Measurements from ENCODE around the gene ATP13A1. TPM values are rescaled to one million over a fixed set of nuclear protein-coding genes. Genes with fewer than 3 reads are reported as not detected.

Gene ATP13A1
- polyA plus RNA-seq, 1 of the 3 experiments (the other 2 are of a cell fraction): 67.9 TPM

DNA sequence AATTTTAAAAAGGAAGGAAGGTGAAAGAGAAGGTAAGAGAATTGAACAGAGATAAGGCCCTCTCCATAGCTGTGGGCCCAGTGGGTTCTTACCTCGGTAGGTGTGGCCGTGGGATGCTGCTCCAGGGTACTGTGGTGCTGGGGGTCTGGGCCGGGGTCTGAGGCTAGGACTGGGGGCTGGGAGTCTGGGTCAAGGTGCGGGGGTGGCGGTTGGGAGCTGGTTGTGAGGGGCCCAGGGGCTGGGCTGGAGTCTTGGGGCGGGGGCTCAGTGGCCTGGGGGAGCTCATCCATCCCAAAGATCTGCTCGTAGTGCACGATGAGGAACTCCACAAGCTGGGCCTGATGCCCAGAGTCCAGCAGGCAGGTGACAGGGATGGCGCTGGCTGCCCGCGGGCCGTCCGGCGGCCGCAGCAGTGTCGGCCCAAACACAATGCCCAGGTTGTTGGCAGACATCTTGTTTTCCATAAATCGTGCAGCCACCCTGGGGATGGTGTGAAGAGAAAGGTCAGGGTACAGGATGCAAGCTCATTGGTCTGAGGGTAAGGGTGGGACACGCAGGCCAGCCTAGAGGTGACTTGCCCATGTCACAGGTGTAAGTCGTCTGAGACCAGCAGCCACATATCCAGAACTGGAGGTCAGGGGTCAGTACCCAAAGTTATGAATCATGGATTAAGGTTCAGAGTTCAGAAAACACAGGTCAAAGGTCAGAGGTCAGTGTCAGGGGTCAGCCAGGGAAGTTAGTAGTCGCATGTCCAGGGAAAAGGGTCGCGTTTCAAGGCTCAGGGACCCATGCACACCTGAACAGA, 29.6 kb downstream of the ATP13A1 start:
- no peaks in the 10 kb centered on the region for H3K9me2 ChIP-seq
- H3K4me2 ChIP-seq: no peak overlapping the region
- WGBS (ENCODE audit: low lambda C conversion rate): 91% methylated on average over 11 of the region's 22 CpGs
- peaks cover 7 to 17% of the 10 kb centered on the region in 2 experiments for H3K36me3 ChIP-seq (replicated peaks in 1 of 2; ENCODE audit: control insufficient read depth in 1 of 2, insufficient read depth in 2 of 2, low read length in 1 of 2)
- no peak for TF ChIP-seq POLR2AphosphoS5 (IDR thresholded peaks at IDR 0.05; ENCODE audit: low read depth, low read length)
- H3K79me2 ChIP-seq (ENCODE audit: insufficient read depth): no peaks in the 10 kb centered on the region
- H3K9me3 ChIP-seq: no peaks in the 10 kb centered on the region
- no peak overlapping the region for H3K27ac ChIP-seq (ENCODE audit: low read depth in 2 of 2, low read length in 1 of 2)
- DNase-seq: no peak
- H3K4me1 ChIP-seq (ENCODE audit: control insufficient read depth in 1 of 2, insufficient read depth in 2 of 2, low read depth in 1 of 2, low read length in 1 of 2): no peaks in the 10 kb centered on the region; a peak in 1 of 4 replicates
- H3F3A ChIP-seq (replicated peaks; ENCODE audit: insufficient read depth): no peaks in the 10 kb centered on the region
- no peak overlapping the region for H3K9ac ChIP-seq
- CTCF ChIA-PET: interaction anchor here (1.8 to 13.3 kb wide), 3 partner anchors 10 to 103 kb away, joined by 4 to 175 read pairs (median 18); partner anchors contain the start of genes GMIP and YJEFN3
- no peaks in the 10 kb centered on the region for H3K27me3 ChIP-seq (ENCODE audit: insufficient read depth)
- H2AFZ ChIP-seq (ENCODE audit: low read depth): no peak overlapping the region
- H3K4me3 ChIP-seq (ENCODE audit: low read depth in 2 of 2, low read length in 1 of 2): no peak overlapping the region
- POLR2A ChIA-PET: no interaction called here
- H4K20me1 ChIP-seq (ENCODE audit: insufficient read depth): no peaks in the 10 kb centered on the region

DNA sequence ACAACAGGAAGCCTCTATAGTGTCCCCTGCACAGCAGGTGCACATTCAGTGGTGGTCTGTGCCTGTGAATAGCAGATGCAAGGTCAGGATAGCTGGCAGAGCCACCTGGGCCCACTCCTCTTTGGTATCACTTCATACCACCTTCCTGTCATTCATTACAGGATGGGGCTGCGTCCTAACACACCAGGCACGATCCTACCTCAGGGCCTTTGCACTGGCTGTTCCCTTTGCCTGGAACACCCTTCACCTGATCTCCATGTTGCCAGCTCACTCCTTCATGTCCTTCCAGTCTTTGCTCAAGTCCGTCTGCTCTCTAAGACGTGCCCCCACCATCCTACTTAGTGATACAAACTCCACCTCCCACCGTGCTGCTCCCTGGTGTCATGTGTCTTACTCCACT, 30.8 kb downstream of the ATP13A1 start:
- Histone ChIP-seq H2AFZ (ENCODE audit: low read depth) (no peak overlapping the region), H3K9me2 (no peaks in the 10 kb centered on the region), H3K27ac (ENCODE audit: low read depth in 2 of 2, low read length in 1 of 2) (no peak overlapping the region), H3K4me2 (no peak overlapping the region), H3F3A (replicated peaks; ENCODE audit: insufficient read depth) (no peaks in the 10 kb centered on the region), H3K36me3 (replicated peaks in 1 of 2; ENCODE audit: control insufficient read depth in 1 of 2, insufficient read depth in 2 of 2, low read length in 1 of 2) (peaks cover 7 to 17% of the 10 kb centered on the region in 2 experiments), H3K9me3 (no peaks in the 10 kb centered on the region), H3K27me3 (ENCODE audit: insufficient read depth) (no peaks in the 10 kb centered on the region), H4K20me1 (ENCODE audit: insufficient read depth) (no peaks in the 10 kb centered on the region), H3K9ac (no peak overlapping the region), H3K4me3 (ENCODE audit: low read depth in 2 of 2, low read length in 1 of 2) (no peak overlapping the region), H3K79me2 (ENCODE audit: insufficient read depth) (no peaks in the 10 kb centered on the region), H3K4me1 (ENCODE audit: control insufficient read depth in 1 of 2, insufficient read depth in 2 of 2, low read depth in 1 of 2, low read length in 1 of 2) (no peaks in the 10 kb centered on the region; a peak in 1 of 4 replicates)
- TF ChIP-seq TCF12 (IDR thresholded peaks at IDR 0.05) (no peak), EP300 (IDR thresholded peaks at IDR 0.05; ENCODE audit: borderline replicate concordance in 1 of 2, low read depth in 1 of 2, low read length in 1 of 2) (no peak), GATA2 (CRISPR knock-in tag; IDR thresholded peaks at IDR 0.05) (no peak), TAF1 (IDR thresholded peaks at IDR 0.05; ENCODE audit: borderline replicate concordance, low read depth, low read length) (no peak), NRF1 (IDR thresholded peaks at IDR 0.05; ENCODE audit: low read depth, low read length) (no peak), RAD21 (IDR thresholded peaks at IDR 0.05; ENCODE audit: low read length) (no peak), GABPA (IDR thresholded peaks at IDR 0.05; ENCODE audit: low read depth) (no peak), RXRA (IDR thresholded peaks at IDR 0.05; ENCODE audit: borderline replicate concordance, low read depth) (no peak), NFIC (IDR thresholded peaks at IDR 0.05; ENCODE audit: borderline replicate concordance) (no peak), SMC3 (IDR thresholded peaks at IDR 0.05; ENCODE audit: low read depth, low read length) (no peak)
- TF ChIP-seq, protein P1, sequence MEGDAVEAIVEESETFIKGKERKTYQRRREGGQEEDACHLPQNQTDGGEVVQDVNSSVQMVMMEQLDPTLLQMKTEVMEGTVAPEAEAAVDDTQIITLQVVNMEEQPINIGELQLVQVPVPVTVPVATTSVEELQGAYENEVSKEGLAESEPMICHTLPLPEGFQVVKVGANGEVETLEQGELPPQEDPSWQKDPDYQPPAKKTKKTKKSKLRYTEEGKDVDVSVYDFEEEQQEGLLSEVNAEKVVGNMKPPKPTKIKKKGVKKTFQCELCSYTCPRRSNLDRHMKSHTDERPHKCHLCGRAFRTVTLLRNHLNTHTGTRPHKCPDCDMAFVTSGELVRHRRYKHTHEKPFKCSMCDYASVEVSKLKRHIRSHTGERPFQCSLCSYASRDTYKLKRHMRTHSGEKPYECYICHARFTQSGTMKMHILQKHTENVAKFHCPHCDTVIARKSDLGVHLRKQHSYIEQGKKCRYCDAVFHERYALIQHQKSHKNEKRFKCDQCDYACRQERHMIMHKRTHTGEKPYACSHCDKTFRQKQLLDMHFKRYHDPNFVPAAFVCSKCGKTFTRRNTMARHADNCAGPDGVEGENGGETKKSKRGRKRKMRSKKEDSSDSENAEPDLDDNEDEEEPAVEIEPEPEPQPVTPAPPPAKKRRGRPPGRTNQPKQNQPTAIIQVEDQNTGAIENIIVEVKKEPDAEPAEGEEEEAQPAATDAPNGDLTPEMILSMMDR (IDR thresholded peaks at IDR 0.05): no peak
- TF ChIP-seq, protein P2, sequence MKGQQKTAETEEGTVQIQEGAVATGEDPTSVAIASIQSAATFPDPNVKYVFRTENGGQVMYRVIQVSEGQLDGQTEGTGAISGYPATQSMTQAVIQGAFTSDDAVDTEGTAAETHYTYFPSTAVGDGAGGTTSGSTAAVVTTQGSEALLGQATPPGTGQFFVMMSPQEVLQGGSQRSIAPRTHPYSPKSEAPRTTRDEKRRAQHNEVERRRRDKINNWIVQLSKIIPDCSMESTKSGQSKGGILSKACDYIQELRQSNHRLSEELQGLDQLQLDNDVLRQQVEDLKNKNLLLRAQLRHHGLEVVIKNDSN (IDR thresholded peaks at IDR 0.05; ENCODE audit: borderline replicate concordance, low read depth): no peak
- TF ChIP-seq, protein P3, sequence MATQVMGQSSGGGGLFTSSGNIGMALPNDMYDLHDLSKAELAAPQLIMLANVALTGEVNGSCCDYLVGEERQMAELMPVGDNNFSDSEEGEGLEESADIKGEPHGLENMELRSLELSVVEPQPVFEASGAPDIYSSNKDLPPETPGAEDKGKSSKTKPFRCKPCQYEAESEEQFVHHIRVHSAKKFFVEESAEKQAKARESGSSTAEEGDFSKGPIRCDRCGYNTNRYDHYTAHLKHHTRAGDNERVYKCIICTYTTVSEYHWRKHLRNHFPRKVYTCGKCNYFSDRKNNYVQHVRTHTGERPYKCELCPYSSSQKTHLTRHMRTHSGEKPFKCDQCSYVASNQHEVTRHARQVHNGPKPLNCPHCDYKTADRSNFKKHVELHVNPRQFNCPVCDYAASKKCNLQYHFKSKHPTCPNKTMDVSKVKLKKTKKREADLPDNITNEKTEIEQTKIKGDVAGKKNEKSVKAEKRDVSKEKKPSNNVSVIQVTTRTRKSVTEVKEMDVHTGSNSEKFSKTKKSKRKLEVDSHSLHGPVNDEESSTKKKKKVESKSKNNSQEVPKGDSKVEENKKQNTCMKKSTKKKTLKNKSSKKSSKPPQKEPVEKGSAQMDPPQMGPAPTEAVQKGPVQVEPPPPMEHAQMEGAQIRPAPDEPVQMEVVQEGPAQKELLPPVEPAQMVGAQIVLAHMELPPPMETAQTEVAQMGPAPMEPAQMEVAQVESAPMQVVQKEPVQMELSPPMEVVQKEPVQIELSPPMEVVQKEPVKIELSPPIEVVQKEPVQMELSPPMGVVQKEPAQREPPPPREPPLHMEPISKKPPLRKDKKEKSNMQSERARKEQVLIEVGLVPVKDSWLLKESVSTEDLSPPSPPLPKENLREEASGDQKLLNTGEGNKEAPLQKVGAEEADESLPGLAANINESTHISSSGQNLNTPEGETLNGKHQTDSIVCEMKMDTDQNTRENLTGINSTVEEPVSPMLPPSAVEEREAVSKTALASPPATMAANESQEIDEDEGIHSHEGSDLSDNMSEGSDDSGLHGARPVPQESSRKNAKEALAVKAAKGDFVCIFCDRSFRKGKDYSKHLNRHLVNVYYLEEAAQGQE (IDR thresholded peaks at IDR 0.05; ENCODE audit: low read depth, low read length): no peak
- TF ChIP-seq, protein P4, sequence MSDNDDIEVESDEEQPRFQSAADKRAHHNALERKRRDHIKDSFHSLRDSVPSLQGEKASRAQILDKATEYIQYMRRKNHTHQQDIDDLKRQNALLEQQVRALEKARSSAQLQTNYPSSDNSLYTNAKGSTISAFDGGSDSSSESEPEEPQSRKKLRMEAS (IDR thresholded peaks at IDR 0.05; ENCODE audit: low read depth): no peak
- TF ChIP-seq, protein P5, sequence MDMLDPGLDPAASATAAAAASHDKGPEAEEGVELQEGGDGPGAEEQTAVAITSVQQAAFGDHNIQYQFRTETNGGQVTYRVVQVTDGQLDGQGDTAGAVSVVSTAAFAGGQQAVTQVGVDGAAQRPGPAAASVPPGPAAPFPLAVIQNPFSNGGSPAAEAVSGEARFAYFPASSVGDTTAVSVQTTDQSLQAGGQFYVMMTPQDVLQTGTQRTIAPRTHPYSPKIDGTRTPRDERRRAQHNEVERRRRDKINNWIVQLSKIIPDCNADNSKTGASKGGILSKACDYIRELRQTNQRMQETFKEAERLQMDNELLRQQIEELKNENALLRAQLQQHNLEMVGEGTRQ (IDR thresholded peaks at IDR 0.05; ENCODE audit: borderline replicate concordance, low read depth, low read length): no peak
- TF ChIP-seq, protein P6, sequence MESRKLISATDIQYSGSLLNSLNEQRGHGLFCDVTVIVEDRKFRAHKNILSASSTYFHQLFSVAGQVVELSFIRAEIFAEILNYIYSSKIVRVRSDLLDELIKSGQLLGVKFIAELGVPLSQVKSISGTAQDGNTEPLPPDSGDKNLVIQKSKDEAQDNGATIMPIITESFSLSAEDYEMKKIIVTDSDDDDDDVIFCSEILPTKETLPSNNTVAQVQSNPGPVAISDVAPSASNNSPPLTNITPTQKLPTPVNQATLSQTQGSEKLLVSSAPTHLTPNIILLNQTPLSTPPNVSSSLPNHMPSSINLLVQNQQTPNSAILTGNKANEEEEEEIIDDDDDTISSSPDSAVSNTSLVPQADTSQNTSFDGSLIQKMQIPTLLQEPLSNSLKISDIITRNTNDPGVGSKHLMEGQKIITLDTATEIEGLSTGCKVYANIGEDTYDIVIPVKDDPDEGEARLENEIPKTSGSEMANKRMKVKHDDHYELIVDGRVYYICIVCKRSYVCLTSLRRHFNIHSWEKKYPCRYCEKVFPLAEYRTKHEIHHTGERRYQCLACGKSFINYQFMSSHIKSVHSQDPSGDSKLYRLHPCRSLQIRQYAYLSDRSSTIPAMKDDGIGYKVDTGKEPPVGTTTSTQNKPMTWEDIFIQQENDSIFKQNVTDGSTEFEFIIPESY (IDR thresholded peaks at IDR 0.05; ENCODE audit: borderline replicate concordance, low read depth): no peak
- ChIA-PET POLR2A (no interaction called here), CTCF (interaction anchor here (2.6 to 3.7 kb wide), 2 partner anchors 12 to 100 kb away, joined by 11 to 18 read pairs; partner anchors contain the start of gene GMIP)
- DNase-seq: no peak
- 82% methylated on average over 5 of the region's 5 CpGs for WGBS (ENCODE audit: low lambda C conversion rate)
